ENCODE data around the gene GPR62. TPM values are rescaled to one million over a fixed set of nuclear protein-coding genes. Genes with fewer than 3 reads are reported as not detected.
"Not testable (repeated sequence)": the region's sequence is repeated elsewhere in the genome, so short reads cannot be mapped to it uniquely, and the experiment has no call there.

Gene GPR62
- polyA plus RNA-seq, 1 of the 3 experiments (the other 2 are of a cell fraction): 0.02 TPM

GRCh38 chr3:51993657-51994056 lies 38.5 kb downstream of the GPR62 start:
- not testable (repeated sequence) for H3K4me3 ChIP-seq (ENCODE audit: low read depth in 2 of 2, low read length in 1 of 2); H3K9me3 ChIP-seq; H3K27me3 ChIP-seq (ENCODE audit: insufficient read depth); H2AFZ ChIP-seq (ENCODE audit: low read depth); H3K9ac ChIP-seq; DNase-seq; H3K9me2 ChIP-seq; H3K27ac ChIP-seq (ENCODE audit: low read depth in 2 of 2, low read length in 1 of 2)
- 100% methylated on average over 2 of the region's 13 CpGs for WGBS (ENCODE audit: low lambda C conversion rate)
- Histone ChIP-seq H3F3A (replicated peaks; ENCODE audit: insufficient read depth) (peaks cover 43% of the 10 kb centered on the region), H3K36me3 (replicated peaks in 1 of 2; ENCODE audit: control insufficient read depth in 1 of 2, insufficient read depth in 2 of 2, low read length in 1 of 2) (peaks cover 23 to 25% of the 10 kb centered on the region in 2 experiments), H3K79me2 (ENCODE audit: insufficient read depth) (peaks cover 46% of the 10 kb centered on the region), H3K4me1 (ENCODE audit: control insufficient read depth in 1 of 2, insufficient read depth in 2 of 2, low read depth in 1 of 2, low read length in 1 of 2) (peaks cover 9 to 28% of the 10 kb centered on the region in 2 experiments; a peak in 3 of 4 replicates), H4K20me1 (ENCODE audit: insufficient read depth) (0 out of 2 replicates have a peak, but pooled peaks cover 15% of the 10 kb centered on the region), H3K4me2 (peak overlapping the region; percentile 95; the same call in 1 of the 2 replicates)
- POLR2A ChIA-PET: interaction anchor here (2.9 to 4.8 kb wide), 2 partner anchors 11 to 19 kb away, joined by 20 to 42 read pairs; partner anchors contain the start of genes ABHD14A, ABHD14B and ACY1
- CTCF ChIA-PET: interaction anchor here (1.2 to 3.9 kb wide), 7 partner anchors 8 to 129 kb away, joined by 3 to 23 read pairs (median 6); partner anchors contain the start of genes ABHD14A, ABHD14B, ACY1 and PCBP4

GRCh38 chr3:51994530-51994929 lies 39.3 kb downstream of the GPR62 start:
- Histone ChIP-seq H3K27me3 (ENCODE audit: insufficient read depth) (no peaks in the 10 kb centered on the region), H3K79me2 (ENCODE audit: insufficient read depth) (peaks cover 46% of the 10 kb centered on the region), H3K4me3 (ENCODE audit: low read depth in 2 of 2, low read length in 1 of 2) (peak overlapping the region; percentile 83 to 88), H3K36me3 (replicated peaks in 1 of 2; ENCODE audit: control insufficient read depth in 1 of 2, insufficient read depth in 2 of 2, low read length in 1 of 2) (peaks cover 23 to 25% of the 10 kb centered on the region in 2 experiments), H3K9ac (peak overlapping the region; percentile 97), H3F3A (replicated peaks; ENCODE audit: insufficient read depth) (peaks cover 36% of the 10 kb centered on the region), H3K4me2 (peak overlapping the region; percentile 95), H3K9me3 (no peaks in the 10 kb centered on the region), H2AFZ (ENCODE audit: low read depth) (no peak overlapping the region), H3K4me1 (ENCODE audit: control insufficient read depth in 1 of 2, insufficient read depth in 2 of 2, low read depth in 1 of 2, low read length in 1 of 2) (peaks cover 9 to 24% of the 10 kb centered on the region in 2 experiments; a peak in 3 of 4 replicates), H4K20me1 (ENCODE audit: insufficient read depth) (0 out of 2 replicates have a peak, but pooled peaks cover 15% of the 10 kb centered on the region), H3K9me2 (no peaks in the 10 kb centered on the region), H3K27ac (ENCODE audit: low read depth in 2 of 2, low read length in 1 of 2) (peak overlapping the region; percentile 83 to 88)
- DNase-seq: no peak
- POLR2A ChIA-PET: interaction anchor here (1.0 to 4.8 kb wide), 6 partner anchors 12 to 52 kb away, joined by 3 to 42 read pairs (median 10); partner anchors contain the start of genes ABHD14A, ABHD14B, ACY1 and PARP3
- CTCF ChIA-PET: interaction anchor here (1.3 to 3.9 kb wide), 8 partner anchors 9 to 150 kb away, joined by 3 to 23 read pairs (median 11); partner anchors contain the start of genes ABHD14A, ABHD14B, ACY1 and GPR62
- 32% methylated on average over 2 of the region's 2 CpGs for WGBS (ENCODE audit: low lambda C conversion rate)
- no peak for TF ChIP-seq USF1 (IDR thresholded peaks at IDR 0.05; ENCODE audit: borderline replicate concordance, low read depth)
- TF ChIP-seq TAF1 (IDR thresholded peaks at IDR 0.05; ENCODE audit: borderline replicate concordance, low read depth, low read length): no peak
- TF ChIP-seq EZH2phosphoT487 (IDR thresholded peaks at IDR 0.05; ENCODE audit: borderline replicate concordance, low read depth): no peak
- no peak for TF ChIP-seq SIN3A (IDR thresholded peaks at IDR 0.05; ENCODE audit: borderline replicate concordance, low read depth, low read length)
- TF ChIP-seq FOXM1 (IDR thresholded peaks at IDR 0.05; ENCODE audit: low read depth): no peak
- TF ChIP-seq CHD2 (IDR thresholded peaks at IDR 0.05; ENCODE audit: low read length, partially characterized antibody): no peak
- no peak for TF ChIP-seq RXRA (IDR thresholded peaks at IDR 0.05; ENCODE audit: borderline replicate concordance, low read depth)
- TF ChIP-seq GABPA (IDR thresholded peaks at IDR 0.05; ENCODE audit: low read depth): no peak
- no peak for TF ChIP-seq YY1 (IDR thresholded peaks at IDR 0.05; ENCODE audit: low read depth)
- TF ChIP-seq ELF1 (IDR thresholded peaks at IDR 0.05): no peak
- no peak for TF ChIP-seq FOSL2 (IDR thresholded peaks at IDR 0.05; ENCODE audit: borderline replicate concordance, low read depth)
- TF ChIP-seq RCOR1 (IDR thresholded peaks at IDR 0.05; ENCODE audit: low read length): no peak
- TF ChIP-seq REST (IDR thresholded peaks at IDR 0.05; ENCODE audit: low read depth, low read length): no peak
- TF ChIP-seq TCF12 (IDR thresholded peaks at IDR 0.05): no peak
- TF ChIP-seq EP300 (IDR thresholded peaks at IDR 0.05; ENCODE audit: borderline replicate concordance in 1 of 2, low read depth in 1 of 2, low read length in 1 of 2): no peak
